Subcutaneous adipose tissue (tissue), 4 donors: Measurements from ENCODE around the gene MRNIP. TPM values are rescaled to one million over a fixed set of nuclear protein-coding genes. Genes with fewer than 3 reads are reported as not detected.

Source experiments
- total RNA-seq, 4 donors: library from RNA; depleted of rRNA; stranded (reverse); fragments of >200 nt; gene quantifications; one replicate each; pipeline ENCODE4 v1.1.0, GENCODE V29; 2016
- TF ChIP-seq, protein P1 (sequence below): fragments of 450-650 bp; IDR thresholded peaks from one replicate; pipeline ENCODE4 v1.5.1; 2016; ENCODE audit warnings: low read depth, mild to moderate bottlenecking, control low read depth, antibody characterized with exemption, moderate library complexity

Gene MRNIP
- total RNA-seq, 4 donors from 2014 or later: 14.5 to 46.0 (median 31.0) TPM

- TF ChIP-seq, protein P1, sequence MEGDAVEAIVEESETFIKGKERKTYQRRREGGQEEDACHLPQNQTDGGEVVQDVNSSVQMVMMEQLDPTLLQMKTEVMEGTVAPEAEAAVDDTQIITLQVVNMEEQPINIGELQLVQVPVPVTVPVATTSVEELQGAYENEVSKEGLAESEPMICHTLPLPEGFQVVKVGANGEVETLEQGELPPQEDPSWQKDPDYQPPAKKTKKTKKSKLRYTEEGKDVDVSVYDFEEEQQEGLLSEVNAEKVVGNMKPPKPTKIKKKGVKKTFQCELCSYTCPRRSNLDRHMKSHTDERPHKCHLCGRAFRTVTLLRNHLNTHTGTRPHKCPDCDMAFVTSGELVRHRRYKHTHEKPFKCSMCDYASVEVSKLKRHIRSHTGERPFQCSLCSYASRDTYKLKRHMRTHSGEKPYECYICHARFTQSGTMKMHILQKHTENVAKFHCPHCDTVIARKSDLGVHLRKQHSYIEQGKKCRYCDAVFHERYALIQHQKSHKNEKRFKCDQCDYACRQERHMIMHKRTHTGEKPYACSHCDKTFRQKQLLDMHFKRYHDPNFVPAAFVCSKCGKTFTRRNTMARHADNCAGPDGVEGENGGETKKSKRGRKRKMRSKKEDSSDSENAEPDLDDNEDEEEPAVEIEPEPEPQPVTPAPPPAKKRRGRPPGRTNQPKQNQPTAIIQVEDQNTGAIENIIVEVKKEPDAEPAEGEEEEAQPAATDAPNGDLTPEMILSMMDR: no peak
Measured at GRCh38 chr5:179893076-179893957, 34.7 kb upstream of the MRNIP start.

GRCh38 chr5:179892255-179892654 is 33.6 kb upstream of the MRNIP start:
- TF ChIP-seq, protein P1: no peak

DNA sequence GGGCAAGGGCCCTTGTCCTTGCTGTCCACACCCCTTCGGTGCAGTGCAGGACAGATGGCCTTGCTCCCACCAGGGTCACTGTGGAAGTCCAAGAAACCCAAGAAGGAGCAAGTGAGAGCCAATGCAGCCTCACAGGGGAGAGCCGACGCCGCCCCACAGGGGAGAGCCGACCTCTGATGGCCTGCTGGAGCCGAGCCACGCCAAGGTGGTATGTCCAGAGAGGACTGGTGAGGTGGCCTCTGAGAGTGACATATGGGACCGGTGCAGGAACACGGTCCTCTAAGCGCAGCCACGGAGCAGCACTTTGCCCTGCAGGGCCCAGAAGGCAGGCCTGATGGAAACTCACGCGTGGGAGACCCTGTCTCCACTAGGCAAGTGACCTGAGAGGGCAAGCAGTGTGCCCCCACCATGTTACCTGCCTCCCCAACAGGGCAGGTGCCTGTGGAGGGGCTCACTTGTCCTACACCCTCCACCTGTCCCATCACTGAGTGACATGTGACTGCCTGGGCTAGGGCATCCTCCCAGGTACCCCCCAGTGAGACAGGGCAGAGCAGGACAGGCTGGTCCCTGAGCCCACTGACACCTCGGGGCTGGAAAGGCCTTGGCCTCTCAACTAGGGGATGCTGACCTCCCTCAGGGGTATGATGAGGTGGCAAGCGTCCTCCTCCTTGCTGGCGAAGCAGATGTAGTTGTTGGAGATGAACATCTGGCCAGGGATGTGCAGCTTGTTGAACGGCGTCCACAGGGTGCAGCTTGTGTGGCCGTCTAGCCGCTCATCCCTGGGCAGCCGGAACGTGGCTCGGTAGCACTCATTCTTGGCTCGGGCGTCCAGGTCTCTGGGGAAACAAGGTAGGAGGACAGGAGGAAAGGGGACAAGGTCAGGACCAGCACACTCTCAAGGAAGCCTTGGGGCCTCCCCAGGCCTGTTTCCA is 32.4 kb upstream of the MRNIP start:
- TF ChIP-seq, protein P1: no peak

DNA sequence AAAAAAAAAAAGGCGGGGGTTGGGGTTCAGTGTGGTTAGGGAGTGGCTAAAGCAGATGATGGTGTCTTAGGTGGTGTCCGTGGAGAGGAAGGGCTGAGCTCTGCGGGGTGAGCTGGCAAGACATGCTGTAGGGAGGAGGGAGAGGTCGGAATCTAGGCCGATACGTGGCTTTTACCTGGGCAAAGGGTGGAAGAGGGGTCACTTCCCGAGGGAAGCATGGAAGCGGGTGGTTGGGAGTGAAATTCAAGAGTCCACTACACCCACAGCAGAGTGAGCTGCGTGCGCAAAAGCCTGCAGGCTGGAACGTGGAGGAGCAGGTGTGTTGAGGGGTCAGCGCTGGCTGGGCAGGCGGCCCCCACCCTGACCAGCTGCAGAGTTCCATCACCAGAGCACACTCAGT is 31.3 kb upstream of the MRNIP start:
- TF ChIP-seq, protein P1: no peak

GRCh38 chr5:179887802-179888201 is 29.2 kb upstream of the MRNIP start:
- TF ChIP-seq, protein P1: no peak

DNA sequence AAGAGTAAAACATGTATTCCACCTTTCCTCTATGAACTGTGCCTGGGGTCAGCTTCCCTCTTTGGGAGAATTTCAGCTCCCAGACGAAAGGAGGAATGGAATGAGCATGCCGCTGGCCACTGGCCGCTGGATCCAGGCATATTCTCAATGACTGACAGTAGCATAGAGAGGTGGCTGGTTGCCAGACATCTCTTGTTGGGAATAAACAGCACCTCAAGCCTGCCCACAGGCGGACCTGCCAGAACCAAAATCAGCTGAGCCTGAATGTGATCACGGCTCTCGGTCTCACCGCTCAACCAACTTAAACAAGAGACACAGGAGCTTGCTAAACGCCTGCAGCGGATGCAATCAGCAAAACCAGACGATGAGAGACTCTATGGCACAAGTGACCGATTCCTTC is 28.5 kb upstream of the MRNIP start:
- TF ChIP-seq, protein P1: no peak
